Erythroblast (primary cell): ENCODE data around the gene ARAP1.

Source experiments
- DNase-seq, 2 experiments: peaks; one replicate each; lab custom pipeline; 2025; lab: John Stamatoyannopoulos, UW
- GATA1 ChIP-seq: IDR thresholded peaks from 2 replicates; pipeline ENCODE4 v1.6.1; 2011; ENCODE audit warnings: low read depth, mild to moderate bottlenecking, control low read depth, low read length, moderate library complexity
- POLR2A ChIP-seq: IDR thresholded peaks from 2 replicates; pipeline ENCODE4 v1.6.1; 2011; ENCODE audit warnings: mild to moderate bottlenecking, low read length

The ARAP1 gene

DNA sequence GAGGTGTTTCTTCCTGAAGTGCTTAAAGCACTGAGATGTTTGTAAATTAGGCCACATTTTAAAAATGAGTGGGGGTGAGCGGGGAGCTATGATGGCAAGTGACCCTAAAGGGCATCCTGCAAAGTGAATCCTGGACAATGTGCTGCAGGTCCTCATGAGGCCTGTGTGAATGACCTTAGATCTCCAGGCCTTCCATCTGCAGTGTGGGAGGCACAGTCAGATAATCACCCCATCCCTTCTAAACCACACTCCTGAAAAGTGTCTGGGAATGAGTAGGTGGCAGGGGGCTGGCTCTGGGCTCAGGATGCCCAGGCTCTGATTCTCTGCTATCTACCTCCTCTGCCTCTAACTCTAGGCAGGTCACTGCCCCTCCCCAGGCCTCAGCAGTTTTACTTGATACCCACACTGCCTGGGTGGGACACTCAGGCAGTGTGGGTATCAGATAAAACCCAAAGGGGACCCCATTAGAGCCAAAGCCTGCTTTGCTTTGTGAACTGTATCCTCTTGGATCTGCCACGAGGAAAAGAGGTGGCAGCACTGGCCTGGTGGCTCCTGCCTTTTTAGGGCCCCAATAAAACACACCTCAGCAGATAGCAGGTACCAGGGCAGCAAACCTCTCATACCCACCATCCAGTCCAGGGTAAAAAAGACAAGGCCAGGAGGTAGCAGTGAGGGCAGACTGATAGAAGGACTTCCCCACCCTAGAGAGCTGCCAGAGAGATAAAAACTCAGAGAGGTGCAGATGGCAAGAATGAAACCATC lies 31.1 kb upstream of the ARAP1 start:
- no peak for DNase-seq
- no peak for TF ChIP-seq POLR2A
- TF ChIP-seq GATA1 = no peak

DNA sequence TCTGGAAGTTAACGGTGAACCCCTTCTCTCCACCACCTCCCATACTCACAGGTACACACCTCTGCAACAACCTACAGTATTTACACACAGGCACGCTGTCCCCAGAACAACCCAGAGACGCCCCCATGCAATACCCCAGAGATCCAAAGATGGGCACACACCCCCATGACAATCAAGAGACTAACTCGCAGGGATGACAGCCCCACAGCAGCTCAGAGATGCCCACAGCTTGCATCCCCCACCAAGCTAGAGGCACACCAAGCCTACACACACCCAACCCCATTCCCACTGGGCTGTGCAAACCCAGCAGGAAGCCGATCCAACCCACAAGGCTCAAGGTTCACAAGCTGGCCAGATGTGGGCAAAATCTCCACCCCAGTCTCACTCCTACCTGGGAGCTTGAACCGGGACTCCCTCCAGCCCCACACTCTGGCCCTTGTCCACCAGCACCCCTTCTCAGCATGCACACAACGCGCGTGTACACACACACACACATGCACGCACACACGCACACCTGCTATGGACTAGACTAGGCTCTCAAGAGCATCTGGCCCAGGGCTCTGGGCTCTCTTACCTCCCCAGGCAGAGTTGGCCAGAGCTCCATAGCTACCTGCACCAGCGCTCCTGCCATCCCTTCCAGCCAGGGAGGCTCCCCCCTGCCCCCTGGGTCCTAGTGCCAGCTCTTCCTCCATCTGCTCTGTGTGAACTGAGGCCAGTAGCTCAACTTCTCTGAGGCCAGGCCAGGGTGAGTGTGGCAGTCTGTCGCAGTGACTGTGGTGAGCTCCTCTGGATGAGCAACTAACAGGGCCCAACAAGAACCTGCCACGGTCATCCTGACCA lies 30.1 kb upstream of the ARAP1 start:
- TF ChIP-seq GATA1 = no peak
- TF ChIP-seq POLR2A = no peak
- no peak for DNase-seq

DNA sequence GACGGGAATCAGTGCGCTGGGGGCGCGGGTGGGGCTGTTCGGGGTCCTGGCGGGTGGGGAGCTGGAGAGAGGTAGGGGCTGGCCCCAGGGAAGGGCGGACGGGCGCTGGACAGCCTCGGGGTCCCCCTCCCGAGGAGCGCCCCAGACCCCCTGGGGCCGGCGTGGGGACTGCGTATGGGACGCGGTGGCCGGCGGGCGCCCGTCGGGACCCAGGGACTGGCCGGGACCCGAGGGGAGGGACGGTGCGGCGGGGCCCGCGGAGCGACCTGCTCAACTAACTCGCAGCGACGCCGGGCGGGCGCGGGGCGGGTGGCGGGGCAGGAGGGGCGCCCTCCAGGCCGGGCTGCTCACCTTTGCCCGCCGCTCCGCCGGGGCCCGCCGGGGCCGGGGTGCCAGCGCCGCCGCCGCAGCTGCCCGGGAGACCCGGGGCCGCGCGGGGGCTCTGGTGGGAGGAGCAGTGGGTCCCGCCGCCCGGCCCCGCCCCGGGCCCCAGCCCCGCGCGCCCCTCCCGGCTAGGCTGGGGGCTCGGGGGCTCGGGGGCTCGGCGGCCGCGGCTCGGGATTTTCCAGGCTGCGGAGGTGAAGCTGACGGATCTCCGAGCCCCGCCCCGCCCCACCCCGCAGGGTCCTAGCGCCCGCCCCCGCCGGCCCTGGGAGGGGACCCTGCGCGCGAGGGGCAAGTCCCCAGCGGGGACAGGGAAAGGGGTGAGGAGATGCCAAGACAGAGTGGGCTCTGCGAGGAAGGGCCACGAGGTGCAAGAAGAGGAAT lies 29.3 kb upstream of the ARAP1 start:
- TF ChIP-seq POLR2A (no peak), GATA1 (no peak)
- DNase-seq = peak in 1 of 2 experiments; percentile 23

DNA sequence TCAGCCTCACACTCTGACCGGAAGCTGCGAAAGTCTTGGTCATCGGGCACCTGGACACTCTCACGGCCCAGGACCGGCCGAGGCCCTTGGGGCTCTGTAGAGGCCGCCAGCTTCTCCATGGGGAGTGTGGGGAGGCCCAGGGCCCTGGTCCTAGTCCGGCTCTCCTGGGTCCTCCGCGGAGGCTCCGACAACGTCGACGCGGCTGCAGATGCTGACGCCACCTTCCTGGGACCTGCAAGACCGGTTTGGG lies 28.8 kb upstream of the ARAP1 start:
- TF ChIP-seq POLR2A (no peak), GATA1 (no peak)
- no peak for DNase-seq

DNA sequence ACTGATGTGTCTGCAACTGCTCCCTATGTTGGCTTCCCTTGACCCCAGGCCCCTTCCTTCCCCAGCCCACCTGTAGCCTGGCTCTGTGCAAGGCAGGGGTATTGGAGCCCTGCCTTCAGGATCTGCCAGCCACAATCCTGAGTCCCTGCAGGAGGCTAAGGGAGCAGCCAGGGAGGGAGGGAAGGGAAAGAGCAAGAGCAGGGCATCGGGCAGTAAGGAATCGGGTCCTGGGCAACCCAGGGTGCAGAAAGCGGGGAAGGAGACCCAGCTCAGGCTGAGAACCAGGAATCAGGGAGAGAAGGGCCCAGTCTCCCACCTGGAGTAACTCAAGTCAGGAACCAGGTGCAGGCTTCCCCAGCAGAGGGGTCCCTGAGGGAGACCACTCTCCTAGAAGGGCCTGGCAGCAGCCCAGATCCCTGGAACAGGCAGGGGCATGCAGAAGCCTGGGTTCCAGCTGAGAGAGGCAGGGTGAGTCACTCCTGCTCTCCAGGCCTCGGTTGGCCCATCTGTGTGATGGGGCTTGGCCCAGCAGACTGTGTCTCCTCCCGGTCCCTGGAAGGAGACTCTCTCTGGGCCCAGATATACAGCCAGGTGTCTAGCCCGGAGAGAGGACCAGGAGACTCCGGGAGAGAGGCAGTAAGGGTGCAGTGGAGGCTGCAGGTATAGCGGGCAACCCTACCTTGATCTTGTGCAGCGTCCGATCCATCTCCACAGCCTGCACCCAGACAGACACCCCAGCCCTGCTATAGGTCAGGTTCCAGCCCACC lies 28.3 kb upstream of the ARAP1 start:
- no peak for DNase-seq

DNA sequence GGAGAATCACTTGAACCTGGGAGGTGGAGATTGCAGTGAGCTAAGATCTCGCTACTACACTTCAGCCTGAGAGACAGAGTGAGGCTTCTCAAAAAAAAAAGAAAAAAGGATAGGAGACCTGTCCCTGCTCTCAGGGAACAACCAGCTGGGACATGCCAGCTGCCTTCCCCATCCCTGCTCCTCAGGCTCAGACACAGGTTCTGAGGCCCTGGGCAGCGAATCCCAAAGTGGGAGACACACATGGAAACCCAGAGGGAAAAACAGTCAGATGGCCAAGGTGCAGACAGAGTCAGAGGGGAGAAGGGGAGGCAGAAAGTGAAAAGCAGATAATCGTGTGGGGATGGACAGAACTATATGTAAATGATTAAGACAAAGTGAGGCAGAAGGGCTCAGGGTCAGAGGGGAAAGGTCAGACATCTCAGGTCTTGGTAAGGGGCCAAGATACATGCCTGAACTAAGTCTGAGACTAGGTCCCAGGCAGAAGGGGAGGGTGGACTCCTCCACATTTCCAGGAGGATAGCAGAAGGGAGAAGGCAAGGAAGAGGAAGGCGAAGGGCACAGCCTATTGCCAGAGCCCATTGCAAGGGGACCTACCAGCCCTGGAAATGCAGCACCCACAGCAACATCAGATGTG lies 27.4 kb upstream of the ARAP1 start:
- TF ChIP-seq GATA1 = no peak
- no peak for TF ChIP-seq POLR2A
- DNase-seq = no peak

More for the DNA sequence above, 28.3 kb upstream of the ARAP1 start:
- no peak for TF ChIP-seq GATA1
- no peak for TF ChIP-seq POLR2A

DNA sequence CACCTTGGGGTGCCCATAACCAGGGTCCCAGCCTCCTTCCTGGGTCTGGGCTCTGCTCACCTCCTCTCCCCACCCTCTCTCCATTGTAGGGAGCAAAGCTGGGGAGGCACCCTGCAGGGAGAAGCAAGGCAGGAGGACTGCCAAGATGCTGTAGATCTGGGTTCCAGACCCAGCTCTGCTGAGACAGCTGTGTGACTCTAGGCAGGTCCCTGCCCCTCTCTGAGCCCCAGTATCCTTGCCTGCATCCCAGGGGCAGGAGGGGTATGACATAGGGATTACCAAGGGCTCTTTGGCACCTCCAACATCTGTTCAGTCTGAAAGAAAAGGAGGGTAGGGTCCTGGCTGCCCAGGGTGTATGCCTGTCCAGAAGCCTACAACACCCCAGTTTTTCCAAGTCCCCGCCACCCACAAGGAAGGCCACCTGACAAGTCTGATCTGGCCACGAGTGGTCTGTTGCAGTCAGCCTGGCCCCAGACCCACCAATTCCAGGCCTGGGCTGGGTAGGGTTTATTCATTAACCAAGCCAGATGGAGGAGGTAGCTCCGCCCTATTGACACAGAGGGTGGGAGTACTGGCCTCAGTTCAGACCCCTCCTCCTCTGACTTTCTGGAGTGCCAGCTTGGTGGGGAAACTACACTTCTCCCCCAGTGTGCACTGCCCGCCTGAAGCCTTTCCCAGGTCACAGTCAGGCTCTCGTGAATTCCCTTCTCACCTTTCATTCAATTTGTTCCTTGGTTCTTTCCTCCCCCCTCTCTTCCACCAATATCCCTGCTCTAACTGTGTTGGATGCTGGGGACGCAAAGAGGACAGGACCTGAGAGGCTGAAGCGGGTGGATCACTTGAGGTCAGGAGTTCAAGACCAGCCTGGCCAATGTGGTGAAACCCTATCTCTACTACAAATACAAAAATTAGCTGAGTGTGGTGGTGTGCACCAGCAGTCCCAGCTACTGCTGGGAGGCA lies 26.6 kb upstream of the ARAP1 start:
- TF ChIP-seq GATA1 (no peak), POLR2A (no peak)
- no peak for DNase-seq

DNA sequence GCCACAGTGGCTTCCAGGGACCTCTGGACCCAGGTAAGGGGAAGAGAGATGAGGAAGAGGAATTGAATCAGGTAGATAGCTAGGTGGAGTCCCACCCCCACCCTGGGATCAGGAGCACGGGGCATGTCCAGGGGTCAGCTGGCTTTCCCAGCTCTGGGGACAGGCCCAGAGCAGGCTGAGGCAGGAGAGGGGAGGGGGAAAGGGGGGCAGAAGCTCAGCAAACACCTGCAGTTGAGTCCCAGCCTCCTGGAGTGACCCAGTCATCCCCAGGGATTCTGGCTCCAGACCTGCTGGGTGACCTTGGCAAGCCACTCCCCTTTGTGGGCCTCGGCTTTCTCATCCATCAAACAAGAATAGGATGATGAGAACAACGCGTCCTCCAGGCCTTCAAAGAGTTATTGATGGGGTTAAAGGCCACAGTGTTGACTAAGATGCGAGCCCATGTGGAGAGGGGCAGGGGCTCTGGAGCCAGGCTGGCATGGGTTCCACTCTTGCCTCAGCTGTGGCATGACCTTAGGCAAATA lies 25.6 kb upstream of the ARAP1 start:
- DNase-seq = no peak

DNA sequence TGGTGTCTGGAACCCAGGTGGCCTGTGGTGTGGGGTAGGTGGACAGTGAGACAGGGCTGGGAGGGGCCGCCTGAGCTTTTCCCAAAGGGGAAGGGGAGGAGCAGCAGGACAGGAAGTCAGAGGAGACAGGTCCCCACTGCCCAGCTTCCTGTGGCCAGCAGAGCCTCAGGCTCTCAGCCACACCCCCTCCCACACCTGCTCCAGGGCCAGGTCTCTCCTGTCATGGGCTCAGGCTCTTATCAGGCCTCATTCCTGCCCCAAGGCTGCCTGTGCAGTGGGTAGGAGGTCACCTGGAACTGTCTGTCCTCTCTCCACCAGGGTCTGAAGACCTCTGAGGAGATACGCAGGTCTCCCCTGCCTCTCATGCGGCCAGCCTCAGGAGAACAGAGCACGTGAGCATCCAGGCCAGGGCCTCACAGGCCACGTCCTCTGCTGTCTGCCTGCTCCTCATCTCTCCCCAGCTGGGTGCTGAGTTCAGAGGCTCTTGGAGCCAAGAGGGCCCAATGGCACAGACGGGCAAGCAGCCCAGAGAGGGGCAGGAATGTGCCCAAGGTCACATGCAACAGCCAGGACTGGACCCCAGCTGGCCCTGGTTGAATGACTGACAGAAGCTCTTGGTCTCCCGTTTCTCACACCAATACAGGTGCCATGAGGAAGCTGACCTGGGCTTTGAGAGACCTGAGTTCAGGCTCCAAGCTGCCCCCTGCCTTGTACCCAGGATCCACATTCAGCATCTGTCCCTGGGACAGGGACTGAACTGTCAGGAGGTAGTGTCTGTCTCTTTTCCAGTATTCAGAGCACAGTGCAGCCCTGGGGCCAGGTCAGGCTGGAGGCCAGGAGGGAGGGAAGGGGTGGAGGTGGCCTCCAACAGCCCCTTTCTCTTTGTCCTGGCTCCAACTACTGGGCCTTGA lies 24.9 kb upstream of the ARAP1 start:
- TF ChIP-seq GATA1 (no peak), POLR2A (no peak)
- DNase-seq = no peak

More for the DNA sequence above, 25.6 kb upstream of the ARAP1 start:
- no peak for TF ChIP-seq POLR2A
- TF ChIP-seq GATA1 = no peak

DNA sequence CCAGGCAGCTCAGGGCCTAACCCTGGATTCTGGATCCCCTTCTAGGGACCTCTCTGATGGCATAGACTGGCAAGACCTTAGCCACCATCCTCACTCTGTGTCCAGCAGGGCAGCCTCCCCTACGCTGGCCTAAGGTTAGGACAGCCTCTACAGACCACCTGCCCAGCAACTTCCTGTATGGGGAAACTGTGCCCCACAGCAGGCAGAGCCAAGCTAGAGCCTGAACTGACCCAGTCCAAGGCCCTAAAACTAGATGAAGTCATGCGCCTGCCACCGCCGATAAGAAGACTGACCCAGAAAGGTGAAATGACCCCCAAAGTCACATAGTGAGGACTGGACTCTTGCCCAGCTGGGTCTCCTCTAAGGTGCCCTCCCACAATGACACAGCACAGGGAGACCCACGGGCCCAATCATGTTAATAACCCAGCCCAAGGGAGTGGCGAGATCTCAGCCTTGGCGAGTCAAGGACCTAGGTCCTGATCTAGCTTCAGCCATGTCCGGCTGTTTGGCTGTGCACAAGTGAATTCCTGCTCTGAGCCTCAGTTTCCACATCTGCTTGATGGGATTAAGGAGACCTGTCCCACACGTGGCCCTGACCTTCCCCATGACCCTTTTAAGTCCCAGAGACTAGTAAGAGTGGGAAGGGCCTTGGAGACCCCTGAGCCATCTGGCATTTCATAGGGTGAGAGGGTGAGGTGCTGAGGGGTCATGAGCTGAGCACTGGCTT lies 24.1 kb upstream of the ARAP1 start:
- TF ChIP-seq POLR2A = no peak
- no peak for TF ChIP-seq GATA1
- peak; percentile 51 to 75 for DNase-seq
